GM21529 (cell line): ENCODE measurements around the gene DOCK10.

Experiments used
- ATAC-seq: cut with Tn5 transposase; IDR thresholded peaks from one replicate; pipeline ENCODE4 v1.9.1; 2021; ENCODE audit not compliant: unreplicated experiment

DOCK10 gene

DNA sequence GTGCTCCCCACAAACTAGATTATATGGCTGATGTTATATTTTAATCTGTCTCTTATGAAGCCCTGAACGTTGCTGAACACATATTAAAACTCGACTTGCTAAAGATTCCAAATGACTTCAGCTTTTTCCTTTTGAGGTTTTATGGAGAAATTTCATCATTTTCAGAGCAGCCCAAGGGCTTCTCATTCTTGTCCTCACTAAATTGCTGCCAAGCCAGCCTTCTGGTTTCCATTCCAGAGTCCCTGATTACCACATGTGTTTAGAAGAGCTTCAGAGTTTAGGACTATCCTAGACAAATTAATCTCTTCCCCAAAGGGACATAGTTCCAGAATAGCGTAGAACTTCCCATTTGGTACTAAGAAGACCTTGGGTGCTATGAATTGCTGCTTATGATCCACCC, 248.3 kb downstream of the DOCK10 start:
- ATAC-seq, result no peak

DNA sequence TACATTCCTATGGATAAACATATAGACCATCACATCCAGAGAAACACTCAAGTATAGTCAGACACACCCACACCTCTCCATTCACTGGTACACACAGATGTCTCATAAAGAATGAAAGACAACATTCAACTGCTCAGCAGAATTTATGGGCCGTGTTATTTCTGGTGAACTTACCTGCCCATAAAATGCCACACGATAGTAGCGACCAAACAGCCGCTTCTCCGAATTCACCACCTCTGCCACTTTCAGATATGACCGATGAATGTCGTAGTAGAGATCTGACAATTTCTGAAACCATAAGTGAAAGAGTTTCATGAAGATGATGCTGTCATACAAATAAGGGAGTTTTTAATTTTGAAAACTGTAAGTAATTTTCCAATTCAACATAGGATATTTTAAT, 255.4 kb downstream of the DOCK10 start:
- no peak for ATAC-seq

DNA sequence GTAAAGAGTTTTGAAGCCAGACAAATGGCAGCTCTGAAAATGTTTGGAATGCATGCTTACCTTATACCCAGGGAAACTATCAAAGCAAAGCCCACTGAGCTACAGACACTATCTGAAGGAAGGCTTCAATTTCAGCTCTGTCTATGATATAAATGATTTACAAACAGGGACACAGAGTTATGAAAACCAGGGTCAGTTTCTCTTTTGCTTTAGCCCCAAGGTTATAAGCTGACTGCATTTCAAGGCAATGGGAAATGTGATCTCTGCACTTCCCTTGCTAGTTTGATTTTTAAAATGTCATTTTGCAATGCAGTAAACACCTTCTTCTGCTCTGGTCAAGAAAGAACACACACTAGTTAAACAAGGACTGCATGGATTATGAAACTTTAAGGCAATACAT, 260.9 kb downstream of the DOCK10 start:
- ATAC-seq, result no peak

DNA sequence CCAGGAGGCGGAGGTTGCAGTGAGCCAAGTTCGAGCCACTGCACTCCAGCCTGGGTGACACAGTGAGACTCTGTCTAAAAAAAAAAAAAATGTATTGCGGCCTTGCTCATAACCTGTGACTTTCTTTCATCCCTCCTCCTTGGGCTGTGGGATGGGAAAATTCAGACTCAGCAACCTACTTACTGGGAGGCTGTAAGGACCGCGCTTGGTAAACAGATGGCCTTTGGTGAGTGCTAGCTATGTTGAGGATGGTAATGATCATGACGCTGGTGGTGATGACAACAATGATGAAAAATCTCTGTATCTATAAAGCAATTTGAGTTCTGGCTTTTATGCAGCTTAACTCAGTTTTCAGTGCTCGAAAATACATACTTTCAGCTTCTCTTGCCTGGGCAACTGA, 261.4 kb downstream of the DOCK10 start:
- ATAC-seq, result no peak

DNA sequence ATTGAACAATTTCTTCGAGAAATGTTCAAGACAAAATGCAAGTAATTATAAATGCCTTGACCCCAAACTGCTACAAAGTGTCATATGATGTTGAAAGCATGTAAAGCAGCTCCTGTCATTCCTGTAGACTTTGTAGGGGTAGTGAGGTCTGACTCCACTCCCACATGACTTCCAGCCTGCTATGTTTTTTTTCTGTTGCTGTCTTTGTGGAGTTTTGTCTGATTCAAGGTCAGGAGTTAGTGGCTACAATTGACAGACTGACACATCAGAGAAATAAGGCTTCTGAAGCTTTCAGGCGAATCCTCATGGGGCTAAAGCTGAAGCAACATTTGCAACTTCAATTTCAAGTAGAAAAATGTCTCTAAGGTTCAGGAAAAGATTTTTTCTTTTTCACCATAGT, 262.2 kb downstream of the DOCK10 start:
- no peak for ATAC-seq

DNA sequence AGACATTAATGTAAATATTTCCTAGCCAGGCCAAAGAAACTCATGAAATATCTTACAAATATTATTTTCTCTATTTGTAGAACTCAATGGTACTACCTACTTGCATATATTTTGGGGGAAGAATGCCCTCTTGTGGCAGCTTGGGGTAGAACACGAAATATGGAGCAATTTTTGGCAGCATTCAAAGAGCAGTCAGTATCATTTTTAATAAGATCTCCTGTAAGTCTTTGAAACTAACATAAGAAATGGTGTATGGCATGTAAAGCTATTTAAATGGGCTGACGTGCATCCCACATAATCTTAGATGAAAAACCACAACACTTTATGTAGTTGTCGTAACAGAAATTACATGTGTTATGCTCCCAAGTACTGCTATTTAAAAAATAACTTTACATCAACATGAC, 263.8 kb downstream of the DOCK10 start:
- peak; percentile 71 for ATAC-seq

DNA sequence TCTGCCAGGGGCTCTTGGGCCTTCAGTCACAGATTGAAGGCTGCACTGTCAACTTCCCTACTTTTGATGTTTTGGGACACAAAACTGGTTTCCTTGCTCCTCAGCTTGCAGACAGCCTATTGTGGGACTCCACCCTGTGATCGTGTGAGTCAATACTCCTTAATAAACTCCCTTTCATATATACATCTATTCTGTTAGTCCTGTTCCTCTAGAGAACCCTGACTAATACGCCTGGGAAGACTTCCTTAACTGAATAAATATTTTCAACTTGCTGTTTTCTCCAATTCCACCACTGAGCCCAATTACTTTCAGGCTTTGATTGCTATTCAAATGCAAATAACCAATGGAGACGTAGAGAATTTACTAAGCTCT, 264.7 kb downstream of the DOCK10 start:
- no peak for ATAC-seq

DNA sequence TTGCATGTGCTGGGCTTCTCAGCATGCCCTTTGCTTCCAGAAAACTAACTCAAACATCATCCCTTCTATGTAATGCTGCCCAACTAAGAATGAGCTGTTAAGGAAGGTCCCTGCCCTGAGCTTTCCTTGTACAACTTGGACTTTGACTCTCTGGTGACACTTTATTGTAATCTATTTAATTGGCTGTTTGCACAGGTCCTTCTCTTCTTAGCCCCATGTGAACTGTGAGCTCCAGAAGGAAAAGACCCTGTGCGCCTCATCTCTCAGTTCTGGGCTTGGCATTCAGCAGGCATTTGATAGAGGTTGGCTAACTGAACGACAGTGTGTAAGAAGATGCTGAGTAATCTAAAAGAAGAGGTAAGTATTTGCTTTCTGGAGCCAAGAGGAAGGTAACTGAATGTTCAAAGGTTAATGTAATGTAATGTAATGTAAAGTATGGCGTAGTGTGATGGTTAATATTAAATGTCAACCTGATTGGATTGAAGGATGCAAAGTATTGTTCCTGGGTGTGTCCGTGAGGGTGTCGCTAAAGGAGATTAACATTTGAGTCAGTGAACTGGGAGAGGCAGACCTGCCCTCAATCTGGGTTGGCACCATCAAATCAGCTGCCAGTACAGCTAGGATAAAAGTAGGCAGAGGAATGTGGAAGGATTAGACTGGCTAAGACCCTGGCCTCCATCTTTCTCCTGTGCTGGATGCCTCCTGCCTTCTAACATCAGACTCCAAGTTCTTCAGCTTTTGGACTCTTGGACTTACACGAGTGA, 265.3 kb downstream of the DOCK10 start:
- ATAC-seq, result no peak

DNA sequence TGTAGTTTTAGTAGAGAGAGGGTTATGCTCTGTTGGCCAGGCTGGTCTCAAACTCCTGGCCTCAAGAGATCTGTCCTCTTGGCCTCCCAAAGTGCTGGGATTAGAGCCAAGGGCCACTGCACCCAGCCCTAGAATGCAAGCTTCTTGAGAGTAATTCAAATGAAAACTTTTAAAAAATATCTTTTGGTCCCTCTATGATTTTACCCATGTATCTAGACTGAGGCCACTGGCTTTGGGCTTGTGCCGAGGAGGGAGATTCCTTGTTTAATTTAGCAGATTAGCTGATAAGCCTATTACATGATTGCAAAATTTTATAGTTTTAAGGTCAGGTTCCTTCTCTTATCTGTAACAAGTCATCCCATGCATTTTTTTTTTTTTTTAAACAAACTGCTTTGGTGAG, 266.6 kb downstream of the DOCK10 start:
- no peak for ATAC-seq

DNA sequence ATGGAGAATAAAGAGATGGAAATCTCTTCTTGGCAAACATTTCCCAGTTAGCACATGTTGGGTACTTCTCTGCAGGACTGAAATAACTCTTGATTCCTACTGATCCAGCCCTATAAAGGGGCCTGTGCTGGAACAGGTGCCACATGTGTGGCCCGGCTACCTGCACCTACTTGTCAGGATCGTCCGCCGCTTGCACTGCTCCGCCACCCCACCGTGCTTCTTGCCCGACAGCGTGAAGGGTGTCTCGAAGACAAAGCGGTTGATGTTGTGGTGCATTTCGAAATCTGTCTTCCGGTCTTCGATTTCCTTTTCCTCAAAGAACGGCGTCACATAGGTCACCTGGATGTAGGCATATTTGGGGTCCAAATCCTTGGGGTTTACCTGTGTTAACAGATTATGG, 267.5 kb downstream of the DOCK10 start:
- ATAC-seq, result no peak

DNA sequence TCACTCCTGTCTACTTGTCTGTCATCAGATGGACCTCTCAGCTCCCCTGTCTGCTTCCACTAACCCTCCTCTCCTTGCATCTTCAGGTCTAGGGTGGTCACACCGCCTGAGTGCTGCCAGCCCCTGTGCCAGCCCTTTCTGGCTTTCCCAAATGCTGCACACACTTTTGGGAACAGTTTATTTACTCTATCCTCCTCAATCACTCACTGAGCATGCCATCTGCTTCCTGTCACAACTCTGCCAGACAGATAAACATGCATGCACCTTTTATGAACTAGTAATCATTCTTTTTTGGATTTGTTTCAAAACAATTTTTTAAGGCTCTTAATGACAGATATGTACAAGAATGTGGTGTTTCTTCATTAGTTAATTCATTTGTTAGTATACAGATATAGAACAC, 269.8 kb downstream of the DOCK10 start:
- no peak for ATAC-seq

DNA sequence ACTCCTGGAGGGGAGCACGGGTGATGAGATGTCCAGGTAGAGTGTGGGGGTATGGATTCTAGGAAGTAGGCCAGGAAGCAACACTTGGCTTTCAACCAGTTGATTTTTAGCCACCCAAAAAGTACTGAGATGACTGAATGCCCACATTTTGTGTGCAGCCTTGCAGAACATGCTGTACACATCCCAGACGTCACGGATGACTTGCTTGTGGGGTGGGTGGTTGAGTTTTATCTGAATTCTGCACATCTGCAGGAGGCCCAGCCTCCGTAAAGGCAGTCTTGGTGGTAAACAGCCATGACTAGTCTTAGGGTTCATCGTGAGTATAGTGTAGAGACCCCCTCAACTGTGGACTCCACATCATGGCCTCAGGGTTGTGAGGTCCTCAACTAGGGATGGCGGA, 272.8 kb downstream of the DOCK10 start:
- no peak for ATAC-seq

DNA sequence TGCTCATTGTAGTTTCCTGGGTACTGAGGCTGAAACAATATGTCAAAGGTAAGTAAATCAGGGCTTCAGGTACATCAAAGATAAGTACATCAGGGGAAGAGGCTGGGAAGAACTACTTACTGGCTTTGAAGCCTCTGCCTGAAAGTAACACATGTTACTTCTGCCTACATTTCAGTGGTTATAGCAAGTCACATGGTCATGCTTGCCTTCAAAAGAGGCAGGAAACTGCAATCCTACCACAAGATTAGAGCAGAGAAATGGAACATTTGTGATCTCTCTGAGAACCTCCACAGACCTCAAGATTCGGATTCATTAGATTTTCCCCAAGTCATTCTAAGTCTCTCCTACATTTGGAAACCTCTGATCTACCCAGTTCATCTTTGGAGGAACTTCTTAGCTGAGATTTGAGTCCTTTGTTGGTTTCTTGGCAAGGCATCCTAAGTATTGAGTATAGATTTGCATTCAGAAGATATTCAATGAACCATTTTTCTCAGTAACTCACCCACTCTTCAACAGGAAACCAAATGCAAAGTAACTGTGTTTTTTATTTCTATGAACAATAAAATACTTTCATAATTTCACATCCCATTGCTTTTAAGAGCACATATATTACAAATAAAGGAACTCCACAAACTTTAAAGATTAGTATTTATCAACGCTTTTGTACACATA, 277.6 kb downstream of the DOCK10 start:
- ATAC-seq, result peak; percentile 79

DNA sequence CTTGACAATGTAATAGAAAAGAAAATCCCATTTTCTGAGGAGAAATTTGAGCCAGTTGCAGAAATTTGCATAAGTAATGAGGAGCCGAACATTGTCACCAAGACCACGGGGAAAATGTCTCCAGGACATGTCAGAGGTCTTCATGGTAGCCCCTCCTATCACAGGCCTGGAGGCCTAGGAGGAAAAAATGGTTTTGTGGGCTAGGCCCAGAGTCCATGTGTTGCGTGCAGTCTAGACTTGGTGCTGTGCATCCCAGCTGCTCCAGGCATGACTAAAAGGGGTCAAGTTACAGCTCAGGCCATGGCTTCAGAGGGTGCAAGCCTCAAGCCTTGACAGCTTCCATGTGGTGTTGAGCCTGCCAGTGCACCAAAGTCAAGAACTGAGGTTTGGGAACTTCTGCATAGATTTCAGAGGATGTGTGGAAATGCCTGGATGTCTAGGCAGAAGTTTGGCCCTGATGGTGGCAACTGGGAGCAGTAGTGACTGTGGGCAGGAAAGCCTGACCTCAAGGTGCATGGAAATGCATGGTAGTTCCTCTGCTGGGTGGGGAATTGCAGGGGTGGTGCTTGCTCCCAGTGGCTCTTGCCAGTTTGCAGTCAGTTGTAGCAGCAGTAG, 284.2 kb downstream of the DOCK10 start:
- no peak for ATAC-seq

DNA sequence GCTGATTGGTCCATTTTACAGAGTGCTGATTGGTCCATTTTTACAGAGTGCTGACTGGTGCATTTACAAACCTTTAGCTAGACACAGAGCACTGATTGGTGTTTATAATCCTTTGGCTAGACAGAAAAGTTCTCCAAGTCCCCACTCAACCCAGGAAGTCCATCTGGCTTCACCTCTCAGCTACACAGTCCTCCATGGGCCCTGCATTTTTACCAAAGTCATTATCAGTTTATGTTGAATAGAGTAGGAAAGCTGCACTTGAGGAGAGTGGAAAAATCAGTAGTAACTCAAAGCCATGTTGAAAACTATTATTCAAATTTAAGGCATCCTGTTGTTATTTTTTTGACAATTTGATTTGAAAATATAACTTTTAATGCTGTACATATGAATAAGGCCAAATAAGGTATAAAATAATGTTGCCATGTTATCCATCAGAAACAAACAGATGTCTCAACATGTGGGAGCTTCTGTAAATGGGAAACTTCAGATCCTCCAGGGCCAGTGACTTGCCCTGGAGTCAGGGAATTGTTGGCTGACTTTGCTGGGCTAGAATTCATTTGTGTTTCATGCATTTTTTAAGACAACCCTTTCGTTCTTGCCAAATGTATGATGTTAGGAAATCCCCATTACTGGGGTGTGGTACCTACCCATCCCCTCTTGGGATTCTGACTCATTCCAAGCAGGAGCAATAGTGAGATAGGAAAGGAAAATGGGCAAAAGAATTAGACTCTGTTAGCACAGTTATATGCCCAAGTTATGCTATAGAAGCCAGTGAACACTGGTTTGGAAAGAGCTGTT, 288.3 kb downstream of the DOCK10 start:
- ATAC-seq, result no peak

DNA sequence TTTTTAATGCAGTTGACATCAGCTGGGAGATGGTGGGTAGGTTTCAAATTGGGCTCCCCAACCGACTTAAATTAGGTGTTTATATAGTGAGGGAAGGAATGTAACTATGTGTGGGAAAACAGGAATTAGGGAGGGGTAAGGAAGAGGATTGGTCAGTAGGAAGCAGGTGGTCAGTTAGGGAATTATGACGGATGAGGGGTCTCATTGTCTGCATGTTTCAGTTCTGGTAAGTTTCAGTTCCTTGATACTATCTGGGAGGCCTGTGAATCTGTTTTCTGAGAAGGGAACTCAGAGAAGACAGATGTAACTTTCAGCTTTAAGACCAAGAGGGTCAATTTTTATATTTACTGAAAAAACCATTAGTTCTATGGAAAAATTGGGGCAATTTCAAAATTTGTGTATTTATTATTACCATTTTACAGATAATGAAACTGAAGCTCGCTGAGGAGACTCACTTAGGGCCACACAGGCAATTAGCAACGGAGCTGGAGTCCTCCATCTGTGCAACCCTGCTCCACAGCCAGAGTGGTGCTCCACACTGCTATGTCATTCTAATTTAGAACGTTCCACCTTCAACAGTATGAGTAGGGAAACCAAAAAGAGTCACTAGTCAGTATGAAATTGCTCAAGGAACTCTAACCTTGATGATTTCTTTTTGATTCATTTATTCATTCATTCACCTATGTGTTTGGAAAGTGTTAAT, 290.1 kb downstream of the DOCK10 start:
- ATAC-seq, result peak; percentile 65

DNA sequence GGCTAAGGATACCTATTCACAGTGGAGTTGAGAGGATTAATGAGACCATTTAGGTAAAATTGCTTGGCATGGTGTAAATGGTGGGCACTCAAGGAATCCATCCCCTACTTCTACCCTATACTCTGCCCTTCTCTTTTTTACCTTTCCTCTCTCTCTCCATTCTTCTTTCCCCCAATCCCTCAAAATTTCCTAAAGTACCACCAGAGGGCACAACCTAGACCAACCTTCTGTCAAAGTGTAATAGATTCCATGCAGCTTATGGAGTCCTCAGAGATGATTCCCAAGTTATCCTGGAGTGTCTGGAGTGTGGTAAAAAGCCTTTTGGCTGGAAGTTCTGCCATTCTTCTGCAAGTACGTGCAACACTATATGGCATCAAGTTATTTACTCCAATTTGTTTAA, 293.1 kb downstream of the DOCK10 start:
- no peak for ATAC-seq

DNA sequence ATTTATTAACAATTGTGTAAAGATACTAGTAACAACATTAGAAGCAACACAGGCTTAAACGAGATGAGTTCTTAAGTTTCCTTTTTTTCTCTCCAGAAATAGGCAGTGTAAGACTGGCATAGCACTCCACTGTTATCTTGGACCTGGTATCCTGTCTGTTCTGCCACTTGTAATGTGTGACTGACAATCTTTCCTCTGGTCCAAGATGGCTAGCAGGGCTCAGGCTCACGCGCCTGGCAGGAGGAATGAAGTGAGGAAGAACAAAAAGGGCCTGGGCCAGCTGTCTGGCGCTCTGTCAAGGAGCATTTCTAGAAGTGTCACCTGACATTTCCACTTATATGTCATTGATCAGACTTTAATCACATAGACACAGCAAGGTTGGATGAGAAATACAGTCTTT, 294.5 kb downstream of the DOCK10 start:
- ATAC-seq, result no peak

DNA sequence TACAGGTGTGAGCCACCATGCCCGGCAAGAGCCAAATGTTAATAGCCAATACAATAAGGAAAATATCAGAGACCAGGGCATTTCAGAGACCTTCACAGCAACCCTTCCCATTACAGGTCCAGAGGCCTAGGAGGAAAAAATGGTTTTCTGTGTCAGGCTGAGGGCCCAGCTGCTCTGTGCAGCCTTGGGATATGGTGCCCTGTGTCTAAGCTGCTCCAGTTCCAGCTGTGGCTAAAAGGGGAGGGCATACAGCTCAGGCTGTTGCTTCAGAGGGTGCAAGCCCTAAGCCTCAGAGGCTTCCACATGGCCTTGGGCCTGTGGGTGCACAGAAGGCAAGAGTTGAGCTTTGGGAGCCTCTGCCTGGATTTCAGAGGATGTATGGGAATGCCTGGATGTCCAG, 306.0 kb downstream of the DOCK10 start:
- ATAC-seq, result no peak

DNA sequence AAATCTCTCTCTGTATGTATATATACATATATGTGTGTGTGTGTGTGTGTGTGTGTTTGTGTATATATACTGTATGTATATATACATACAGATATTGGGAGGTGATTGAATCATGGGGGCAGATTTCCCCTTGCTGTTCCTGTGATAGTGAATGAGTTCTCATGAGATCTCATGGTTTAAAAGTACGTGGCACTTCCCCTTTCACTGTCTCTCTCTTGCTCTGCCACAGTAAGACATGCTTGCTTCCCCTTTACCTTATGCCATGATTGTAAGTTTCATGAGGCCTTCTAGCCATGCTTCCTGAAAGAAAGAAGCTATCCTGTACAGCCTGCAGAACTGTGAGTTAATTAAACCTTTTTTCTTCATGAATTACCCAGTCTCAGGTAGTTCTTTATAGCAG, 307.3 kb downstream of the DOCK10 start:
- no peak for ATAC-seq

DNA sequence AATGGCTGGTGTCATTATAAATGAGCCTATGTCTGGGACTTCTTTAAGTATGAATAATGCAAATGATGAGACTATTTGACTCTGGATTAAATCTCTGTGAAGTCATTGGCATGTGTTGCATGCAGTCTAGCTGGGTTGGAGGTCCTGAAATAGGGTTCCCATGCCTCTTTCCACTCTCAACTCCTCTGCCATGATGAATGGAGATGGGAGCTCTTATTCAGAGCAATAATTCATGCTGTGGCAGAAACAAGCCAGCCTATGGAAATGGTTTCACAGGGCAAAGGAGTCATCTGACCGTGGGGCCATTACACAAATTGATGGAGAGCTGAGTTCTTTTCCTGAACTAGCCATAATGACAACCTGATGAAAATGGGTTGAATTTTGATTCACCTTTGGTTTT, 310.6 kb downstream of the DOCK10 start:
- no peak for ATAC-seq
